Measurements from ENCODE around the gene SIRT4. TPM values are rescaled to one million over a fixed set of nuclear protein-coding genes. Genes with fewer than 3 reads are reported as not detected.
A peak's percentile ranks its signal among the peaks of the same experiment; 100 is the strongest.

The SIRT4 gene
- total and polyA plus RNA-seq, 2 of the 13 experiments (the other 11 are each of a cell fraction or from before 2014, with no cell fraction given): 3.4 to 5.8 TPM

DNA sequence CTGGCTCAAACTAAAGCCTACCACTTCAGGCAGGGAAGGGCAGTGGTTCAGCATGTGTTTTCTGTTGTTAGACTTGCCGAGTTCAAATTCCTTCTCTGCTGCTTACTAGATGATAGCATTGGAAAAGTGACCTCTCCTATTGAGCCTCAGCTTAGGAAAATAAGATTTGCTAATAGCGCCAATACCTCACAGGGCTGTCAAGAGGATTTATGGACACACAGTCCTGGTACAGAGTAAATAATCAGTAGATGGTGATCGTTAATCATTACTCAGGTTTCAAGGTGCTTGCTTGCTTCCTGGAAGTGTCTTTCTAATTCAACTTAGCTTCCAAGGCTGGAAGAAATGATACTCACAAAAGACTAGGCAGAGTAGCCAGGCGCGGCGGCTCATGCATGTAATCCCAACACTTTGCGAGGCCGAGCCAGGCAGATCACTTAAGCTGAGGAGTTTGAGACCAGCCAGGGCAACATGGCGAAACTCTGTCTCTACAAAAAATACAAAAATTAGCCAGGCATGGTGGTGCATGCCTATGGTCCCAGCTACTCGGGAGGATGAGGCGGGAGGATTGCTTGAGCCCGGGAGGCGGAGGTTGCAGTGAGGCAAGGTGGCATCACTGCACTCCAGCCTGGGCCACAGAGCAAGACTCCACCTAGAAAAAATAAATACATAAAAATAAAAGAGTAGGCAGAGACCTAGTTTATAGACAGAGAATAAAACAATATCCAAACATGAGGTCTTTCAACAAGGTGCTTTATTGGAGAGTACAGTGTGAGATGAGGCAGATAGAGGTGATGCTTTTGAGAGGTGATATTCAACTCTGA lies 19.5 kb downstream of the SIRT4 start (continued):
- TF ChIP-seq ADNP (CRISPR knock-in tag; IDR thresholded peaks at IDR 0.05) (no peak), PAWR (CRISPR knock-in tag; IDR thresholded peaks at IDR 0.05; ENCODE audit: borderline replicate concordance) (no peak), ZSCAN20 (CRISPR knock-in tag; IDR thresholded peaks at IDR 0.05; ENCODE audit: borderline replicate concordance) (no peak), MAF1 (CRISPR knock-in tag; IDR thresholded peaks at IDR 0.05; ENCODE audit: borderline replicate concordance) (no peak), KLF9 (CRISPR knock-in tag; IDR thresholded peaks at IDR 0.05; ENCODE audit: low read depth) (no peak), ZC3H13 (CRISPR knock-in tag; IDR thresholded peaks at IDR 0.05) (no peak), ZNF180 (CRISPR knock-in tag; IDR thresholded peaks at IDR 0.05; ENCODE audit: borderline replicate concordance, low read depth) (no peak), CC2D1A (CRISPR knock-in tag; IDR thresholded peaks at IDR 0.05) (no peak), ZNF292 (CRISPR knock-in tag; IDR thresholded peaks at IDR 0.05; ENCODE audit: borderline replicate concordance, low read depth) (peak; percentile 53; the same call in 1 of the 2 replicates), ZNF17 (CRISPR knock-in tag; IDR thresholded peaks at IDR 0.05) (no peak), ZNF446 (CRISPR knock-in tag; IDR thresholded peaks at IDR 0.05) (no peak), SCMH1 (CRISPR knock-in tag; IDR thresholded peaks at IDR 0.05; ENCODE audit: borderline replicate concordance) (no peak), HMG20B (CRISPR knock-in tag; conservative IDR thresholded peaks at IDR 0.05) (0 out of 2 replicates have a peak, but pooled peaks have one; percentile 57), ZFP82 (CRISPR knock-in tag; IDR thresholded peaks at IDR 0.05; ENCODE audit: borderline replicate concordance) (no peak), ZFYVE20 (CRISPR knock-in tag; IDR thresholded peaks at IDR 0.05; ENCODE audit: borderline replicate concordance, low read depth) (no peak)
- TF ChIP-seq, protein P1, sequence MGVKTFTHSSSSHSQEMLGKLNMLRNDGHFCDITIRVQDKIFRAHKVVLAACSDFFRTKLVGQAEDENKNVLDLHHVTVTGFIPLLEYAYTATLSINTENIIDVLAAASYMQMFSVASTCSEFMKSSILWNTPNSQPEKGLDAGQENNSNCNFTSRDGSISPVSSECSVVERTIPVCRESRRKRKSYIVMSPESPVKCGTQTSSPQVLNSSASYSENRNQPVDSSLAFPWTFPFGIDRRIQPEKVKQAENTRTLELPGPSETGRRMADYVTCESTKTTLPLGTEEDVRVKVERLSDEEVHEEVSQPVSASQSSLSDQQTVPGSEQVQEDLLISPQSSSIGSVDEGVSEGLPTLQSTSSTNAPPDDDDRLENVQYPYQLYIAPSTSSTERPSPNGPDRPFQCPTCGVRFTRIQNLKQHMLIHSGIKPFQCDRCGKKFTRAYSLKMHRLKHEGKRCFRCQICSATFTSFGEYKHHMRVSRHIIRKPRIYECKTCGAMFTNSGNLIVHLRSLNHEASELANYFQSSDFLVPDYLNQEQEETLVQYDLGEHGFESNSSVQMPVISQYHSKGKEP (CRISPR knock-in tag; IDR thresholded peaks at IDR 0.05): no peak
- TF ChIP-seq, protein P2, sequence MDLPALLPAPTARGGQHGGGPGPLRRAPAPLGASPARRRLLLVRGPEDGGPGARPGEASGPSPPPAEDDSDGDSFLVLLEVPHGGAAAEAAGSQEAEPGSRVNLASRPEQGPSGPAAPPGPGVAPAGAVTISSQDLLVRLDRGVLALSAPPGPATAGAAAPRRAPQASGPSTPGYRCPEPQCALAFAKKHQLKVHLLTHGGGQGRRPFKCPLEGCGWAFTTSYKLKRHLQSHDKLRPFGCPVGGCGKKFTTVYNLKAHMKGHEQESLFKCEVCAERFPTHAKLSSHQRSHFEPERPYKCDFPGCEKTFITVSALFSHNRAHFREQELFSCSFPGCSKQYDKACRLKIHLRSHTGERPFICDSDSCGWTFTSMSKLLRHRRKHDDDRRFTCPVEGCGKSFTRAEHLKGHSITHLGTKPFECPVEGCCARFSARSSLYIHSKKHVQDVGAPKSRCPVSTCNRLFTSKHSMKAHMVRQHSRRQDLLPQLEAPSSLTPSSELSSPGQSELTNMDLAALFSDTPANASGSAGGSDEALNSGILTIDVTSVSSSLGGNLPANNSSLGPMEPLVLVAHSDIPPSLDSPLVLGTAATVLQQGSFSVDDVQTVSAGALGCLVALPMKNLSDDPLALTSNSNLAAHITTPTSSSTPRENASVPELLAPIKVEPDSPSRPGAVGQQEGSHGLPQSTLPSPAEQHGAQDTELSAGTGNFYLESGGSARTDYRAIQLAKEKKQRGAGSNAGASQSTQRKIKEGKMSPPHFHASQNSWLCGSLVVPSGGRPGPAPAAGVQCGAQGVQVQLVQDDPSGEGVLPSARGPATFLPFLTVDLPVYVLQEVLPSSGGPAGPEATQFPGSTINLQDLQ (CRISPR knock-in tag; IDR thresholded peaks at IDR 0.05): no peak
- TF ChIP-seq, protein P3, sequence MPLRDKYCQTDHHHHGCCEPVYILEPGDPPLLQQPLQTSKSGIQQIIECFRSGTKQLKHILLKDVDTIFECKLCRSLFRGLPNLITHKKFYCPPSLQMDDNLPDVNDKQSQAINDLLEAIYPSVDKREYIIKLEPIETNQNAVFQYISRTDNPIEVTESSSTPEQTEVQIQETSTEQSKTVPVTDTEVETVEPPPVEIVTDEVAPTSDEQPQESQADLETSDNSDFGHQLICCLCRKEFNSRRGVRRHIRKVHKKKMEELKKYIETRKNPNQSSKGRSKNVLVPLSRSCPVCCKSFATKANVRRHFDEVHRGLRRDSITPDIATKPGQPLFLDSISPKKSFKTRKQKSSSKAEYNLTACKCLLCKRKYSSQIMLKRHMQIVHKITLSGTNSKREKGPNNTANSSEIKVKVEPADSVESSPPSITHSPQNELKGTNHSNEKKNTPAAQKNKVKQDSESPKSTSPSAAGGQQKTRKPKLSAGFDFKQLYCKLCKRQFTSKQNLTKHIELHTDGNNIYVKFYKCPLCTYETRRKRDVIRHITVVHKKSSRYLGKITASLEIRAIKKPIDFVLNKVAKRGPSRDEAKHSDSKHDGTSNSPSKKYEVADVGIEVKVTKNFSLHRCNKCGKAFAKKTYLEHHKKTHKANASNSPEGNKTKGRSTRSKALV (CRISPR knock-in tag; IDR thresholded peaks at IDR 0.05): no peak
- TF ChIP-seq, protein P4, sequence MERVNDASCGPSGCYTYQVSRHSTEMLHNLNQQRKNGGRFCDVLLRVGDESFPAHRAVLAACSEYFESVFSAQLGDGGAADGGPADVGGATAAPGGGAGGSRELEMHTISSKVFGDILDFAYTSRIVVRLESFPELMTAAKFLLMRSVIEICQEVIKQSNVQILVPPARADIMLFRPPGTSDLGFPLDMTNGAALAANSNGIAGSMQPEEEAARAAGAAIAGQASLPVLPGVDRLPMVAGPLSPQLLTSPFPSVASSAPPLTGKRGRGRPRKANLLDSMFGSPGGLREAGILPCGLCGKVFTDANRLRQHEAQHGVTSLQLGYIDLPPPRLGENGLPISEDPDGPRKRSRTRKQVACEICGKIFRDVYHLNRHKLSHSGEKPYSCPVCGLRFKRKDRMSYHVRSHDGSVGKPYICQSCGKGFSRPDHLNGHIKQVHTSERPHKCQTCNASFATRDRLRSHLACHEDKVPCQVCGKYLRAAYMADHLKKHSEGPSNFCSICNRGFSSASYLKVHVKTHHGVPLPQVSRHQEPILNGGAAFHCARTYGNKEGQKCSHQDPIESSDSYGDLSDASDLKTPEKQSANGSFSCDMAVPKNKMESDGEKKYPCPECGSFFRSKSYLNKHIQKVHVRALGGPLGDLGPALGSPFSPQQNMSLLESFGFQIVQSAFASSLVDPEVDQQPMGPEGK (CRISPR knock-in tag; IDR thresholded peaks at IDR 0.05): 0 out of 2 replicates have a peak, but pooled peaks have one; percentile 18
- TF ChIP-seq, protein P5, sequence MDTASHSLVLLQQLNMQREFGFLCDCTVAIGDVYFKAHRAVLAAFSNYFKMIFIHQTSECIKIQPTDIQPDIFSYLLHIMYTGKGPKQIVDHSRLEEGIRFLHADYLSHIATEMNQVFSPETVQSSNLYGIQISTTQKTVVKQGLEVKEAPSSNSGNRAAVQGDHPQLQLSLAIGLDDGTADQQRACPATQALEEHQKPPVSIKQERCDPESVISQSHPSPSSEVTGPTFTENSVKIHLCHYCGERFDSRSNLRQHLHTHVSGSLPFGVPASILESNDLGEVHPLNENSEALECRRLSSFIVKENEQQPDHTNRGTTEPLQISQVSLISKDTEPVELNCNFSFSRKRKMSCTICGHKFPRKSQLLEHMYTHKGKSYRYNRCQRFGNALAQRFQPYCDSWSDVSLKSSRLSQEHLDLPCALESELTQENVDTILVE (CRISPR knock-in tag; IDR thresholded peaks at IDR 0.05): no peak

All from HepG2 (cell line).